Heart right ventricle (tissue), 16 donors: Measurements from ENCODE around the gene TTLL5. TPM values are rescaled to one million over a fixed set of nuclear protein-coding genes. Genes with fewer than 3 reads are reported as not detected.

Experiments used
- ATAC-seq, 8 donors: fragments of 200-7000 bp; cut with Tn5 transposase; one replicate each; pipeline ENCODE4 v1.9.1; 2020; ENCODE audit warnings: mild to moderate bottlenecking in 8 of 8, moderate library complexity in 8 of 8, moderate number of reproducible peaks in 1 of 8
- DNase-seq, 2 donors: peaks; one replicate each; pipeline ENCODE4 v3.0.0-alpha.2; 2020
- H3K27ac ChIP-seq, 10 donors: fragments of 200-600 bp; sonication (generic) in 2 of 10; one replicate each; pipeline versions ENCODE4 v1.5.0 to v1.8.0; 2020 to 2022; ENCODE audit warnings: mild to moderate bottlenecking in 3 of 10
- H3K27me3 ChIP-seq, 7 donors: fragments of 200-600 bp; one replicate each; pipeline ENCODE4 v1.8.0; 2021 to 2022; ENCODE audit warnings: mild to moderate bottlenecking in 2 of 7
- H3K36me3 ChIP-seq, 9 donors: fragments of 200-600 bp; sonication (generic) in 1 of 9; one replicate each; pipeline versions ENCODE4 v1.5.0 to v1.8.0; 2020 to 2022; ENCODE audit warnings: mild to moderate bottlenecking in 2 of 9
- H3K4me1 ChIP-seq, 9 donors: fragments of 200-600 bp; sonication (generic) in 1 of 9; one replicate each; pipeline versions ENCODE4 v1.5.0 to v1.8.0; 2020 to 2022; ENCODE audit warnings: mild to moderate bottlenecking in 4 of 9
- H3K4me3 ChIP-seq, 10 donors: fragments of 200-600 bp; sonication (generic) in 2 of 10; one replicate each; pipeline versions ENCODE4 v1.5.0 to v1.8.0; 2020 to 2022; ENCODE audit warnings: mild to moderate bottlenecking in 7 of 10, moderate library complexity in 2 of 10
- H3K9me3 ChIP-seq, 11 donors: fragments of 200-600 bp in 10 of 11; sonication (generic) in 2 of 11; one replicate each; pipeline versions ENCODE4 v1.5.0 to v1.8.0; 2013 to 2022; ENCODE audit warnings: mild to moderate bottlenecking in 2 of 11, control low read depth in 1 of 11, moderate library complexity in 1 of 11
- CTCF ChIP-seq, 9 donors: fragments of 200-600 bp; sonication (generic) in 2 of 9; IDR thresholded peaks; one replicate each; pipeline versions ENCODE4 v1.5.0 to v1.8.0; 2021 to 2022; ENCODE audit warnings: antibody characterized with exemption in 9 of 9, mild to moderate bottlenecking in 5 of 9, moderate library complexity in 1 of 9
- WGBS, 2 donors: extraction: QIAGEN DNeasy Blood & Tissue Kit; methylation state at CpG; one replicate each; pipeline ENCODE4 v1.1.7; 2013; ENCODE audit warnings: inconsistent platforms in 1 of 2; 5-methylcytosine and 5-hydroxymethylcytosine counted together
- intact Hi-C, 10 donors: fragments of 100-400 bp; cut with DNase I; formaldehyde crosslinking; loops; one replicate each; pipeline versions ENCODE4 v1.11.1 to v1.14.2; 2022
- polyA plus RNA-seq, 2 donors: library from polyadenylated mRNA; stranded (reverse); fragments of 200-250 nt; gene quantifications; one replicate each; pipeline ENCODE4 v1.2.3, GENCODE V29; 2013
- total RNA-seq, 10 donors: library from RNA; stranded (reverse); fragmentation: NEBNext Ultra II Directional in 3 of 10; extraction: Animal tissue kit (Norgen Biotek cat#: 25700) in 3 of 10; gene quantifications; one replicate each; pipeline versions ENCODE4 v1.2.1 to v1.2.4, GENCODE V29; 2021 to 2023
- donor health status: Arrhythmogenic right ventricular cardiomyopathy.
- donor health status: ischemic (EF 13 %, LVEDD 7.1; RV severe dilation, severe dysfunction).
- donor health status: healthy with polysubstance abuse.
- donor health status: DM: no; HTN: yes; CAD: no.
- donor health status: DM: no; HTN: no; CAD: no.
- donor health status: ischemic (EF 25% LVEDD 6.9; RV normal size, moderate dysfunction).
- donor health status: ischemic (EF 25% LVEDD 5.7; RV mildly dilated, moderate dysfunction).
- donor health status: healthy.
- donor health status: DM: yes; HTN: yes; CAD: no.
- donor health status: Ischemic cardiomyopathy.
- donor health status: ischemic (EF 35%, LVEDD 5.7; RV mildly dilated, moderate dysfunction).
- donor health status: nonischemic (EF 11% LVEDD 7.7; RV severe dilation, severe dysfunction).
- donor health status: DM: yes; HTN: yes; CAD: no.
- donor health status: PGD.
- donor health status: ischemic (EF 29% LVEDD 5.4; RV normal size, mild dysfunction).
- donor health status: nonischemic (EF 23%, LVEDD 6.1; RV moderate dilation, normal function).

Gene TTLL5
- total and polyA plus RNA-seq, 12 donors = 5.6 to 24.7 (median 17.6) TPM

- 32 to 48% methylated on average over 4 of the region's 4 CpGs for WGBS, 2 donors
Observed at GRCh38 chr14:75941030-75941429, 280.0 kb downstream of the TTLL5 start.

GRCh38 chr14:75944607-75945241 lies 283.7 kb downstream of the TTLL5 start:
- WGBS, 2 donors = 88 to 96% methylated on average over 4 of the region's 4 CpGs
- intact Hi-C loops = no loop called here
- no peak overlapping the region for H3K4me3 ChIP-seq
- no peak for ATAC-seq
- no peak for TF ChIP-seq CTCF (IDR thresholded peaks at IDR 0.05)
- H3K36me3 ChIP-seq = no peaks in the 10 kb centered on the region
- DNase-seq = no peak
- H3K27me3 ChIP-seq = no peaks in the 10 kb centered on the region
- H3K9me3 ChIP-seq = no peaks in the 10 kb centered on the region
- H3K4me1 ChIP-seq = peaks cover 0 to 17% (median 0%) of the 10 kb centered on the region in 9 donors
- no peak overlapping the region for H3K27ac ChIP-seq

More at GRCh38 chr14:75941030-75941429, 280.0 kb downstream of the TTLL5 start:
- H3K36me3 ChIP-seq = no peaks in the 10 kb centered on the region
- ATAC-seq (peak in 6 of 8 donors; percentile 46 to 90 (median 76)), DNase-seq (no peak)
- H3K27ac ChIP-seq = peak overlapping the region in 4 of 10 donors; percentile 0 to 54 (median 22)
- H3K9me3 ChIP-seq = no peaks in the 10 kb centered on the region
- intact Hi-C loops = no loop called here
- no peak overlapping the region for H3K4me3 ChIP-seq
- peaks cover 0 to 17% (median 0%) of the 10 kb centered on the region in 9 donors for H3K4me1 ChIP-seq
- TF ChIP-seq CTCF (IDR thresholded peaks at IDR 0.05) = no peak
- H3K27me3 ChIP-seq = no peaks in the 10 kb centered on the region

DNA sequence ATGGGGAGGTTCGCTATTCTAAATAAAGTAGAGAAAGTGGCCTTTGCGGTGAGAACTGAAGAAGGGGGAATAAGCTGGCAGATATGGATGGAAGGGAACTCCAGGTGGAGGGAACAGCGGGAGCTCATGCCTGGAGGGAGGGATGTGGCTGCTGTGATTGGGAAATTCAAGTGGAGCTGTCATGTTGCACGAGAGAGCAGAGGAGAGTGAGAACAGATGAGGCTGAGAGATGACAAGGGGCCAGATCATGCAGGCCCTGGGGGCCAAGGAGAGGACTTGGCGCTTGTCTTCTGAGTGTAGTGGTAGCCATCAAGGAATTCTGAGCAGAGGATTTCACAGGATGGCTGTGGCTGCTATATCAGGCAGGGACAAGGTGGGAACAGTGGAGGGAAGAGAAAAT lies 285.7 kb downstream of the TTLL5 start:
- H3K9me3 ChIP-seq = no peaks in the 10 kb centered on the region
- 57 to 76% methylated on average over 5 of the region's 5 CpGs for WGBS, 2 donors
- no peaks in the 10 kb centered on the region for H3K27me3 ChIP-seq
- intact Hi-C loops = no loop called here
- peaks cover 0 to 7% (median 0%) of the 10 kb centered on the region in 9 donors for H3K4me1 ChIP-seq
- DNase-seq = no peak
- peak in 4 of 8 donors; percentile 35 to 74 (median 47) for ATAC-seq
- H3K4me3 ChIP-seq = no peak overlapping the region
- H3K36me3 ChIP-seq = no peaks in the 10 kb centered on the region
- H3K27ac ChIP-seq = no peak overlapping the region
- no peak for TF ChIP-seq CTCF (IDR thresholded peaks at IDR 0.05)

- intact Hi-C loops = no loop called here
- ATAC-seq (no peak), DNase-seq (no peak)
- Histone ChIP-seq H3K36me3 (peaks cover 0 to 20% (median 0%) of the 10 kb centered on the region in 9 donors), H3K4me3 (no peak overlapping the region), H3K9me3 (no peaks in the 10 kb centered on the region), H3K4me1 (no peaks in the 10 kb centered on the region), H3K27ac (no peak overlapping the region), H3K27me3 (no peaks in the 10 kb centered on the region)
- no peak for TF ChIP-seq CTCF (IDR thresholded peaks at IDR 0.05)
- 97% methylated on average over 3 of the region's 3 CpGs for WGBS, 2 donors
Observed at GRCh38 chr14:75952489-75952888, 291.4 kb downstream of the TTLL5 start.
